Measurements from ENCODE around the gene LLGL2.

- TF ChIP-seq CTCF (IDR thresholded peaks at IDR 0.05) (no peak), POLR2A (IDR thresholded peaks at IDR 0.05) (no peak)
These were observed 483 bp downstream of the LLGL2 start for GRCh38 chr17:75525806-75526554.
